HG03103 (cell line): ENCODE data around the gene PPY.
"Not testable (repeated sequence)": the region's sequence is repeated elsewhere in the genome, so short reads cannot be mapped to it uniquely, and the experiment has no call there.

ENCODE experiments used
- ATAC-seq: cut with Tn5 transposase; IDR thresholded peaks from one replicate; pipeline ENCODE4 v1.9.1; 2021; ENCODE audit warnings: low read depth; ENCODE audit not compliant: unreplicated experiment

PPY gene

GRCh38 chr17:43967251-43967875 is 25.1 kb upstream of the PPY start:
- no peak for ATAC-seq

- ATAC-seq, result no peak
Observed at GRCh38 chr17:43966276-43966675, 24.0 kb upstream of the PPY start.

- no peak for ATAC-seq
Observed at GRCh38 chr17:43962479-43962878, 20.2 kb upstream of the PPY start.

GRCh38 chr17:43961954-43962353 is 19.7 kb upstream of the PPY start:
- no peak for ATAC-seq

- ATAC-seq, result not testable (repeated sequence)
Observed at GRCh38 chr17:43961292-43961691, 19.0 kb upstream of the PPY start.

GRCh38 chr17:43958748-43959352 is 16.6 kb upstream of the PPY start:
- ATAC-seq, result no peak

GRCh38 chr17:43956222-43956621 is 13.9 kb upstream of the PPY start:
- ATAC-seq, result no peak

- ATAC-seq, result no peak
Observed at GRCh38 chr17:43953746-43954145, 11.5 kb upstream of the PPY start, which contains the start of gene PYY. Gene PYY, minus strand, starts transcription at chr17:43953940. Its CDS starts 457 bp downstream, at chr17:43953483.

- no peak for ATAC-seq
Observed at GRCh38 chr17:43952724-43953666, 10.7 kb upstream of the PPY start.

GRCh38 chr17:43952351-43952723 is 10.1 kb upstream of the PPY start:
- no peak for ATAC-seq

GRCh38 chr17:43951750-43952149 is 9.5 kb upstream of the PPY start:
- ATAC-seq, result no peak

GRCh38 chr17:43950554-43950953 is 8.3 kb upstream of the PPY start:
- ATAC-seq, result no peak

GRCh38 chr17:43949781-43950180 is 7.5 kb upstream of the PPY start:
- ATAC-seq, result no peak

- ATAC-seq, result no peak
Observed at GRCh38 chr17:43946781-43947180, 4.5 kb upstream of the PPY start.

GRCh38 chr17:43945074-43945829 is 3.0 kb upstream of the PPY start:
- ATAC-seq, result no peak

- no peak for ATAC-seq
Observed at GRCh38 chr17:43940630-43941029, 1.6 kb downstream of the PPY start.

GRCh38 chr17:43939886-43940285 is 2.4 kb downstream of the PPY start:
- no peak for ATAC-seq

- ATAC-seq, result not testable (repeated sequence)
Observed at GRCh38 chr17:43939452-43939851, 2.8 kb downstream of the PPY start.

- ATAC-seq, result no peak
Observed at GRCh38 chr17:43938838-43939182, 3.5 kb downstream of the PPY start.

GRCh38 chr17:43936434-43936833 is 5.8 kb downstream of the PPY start:
- no peak for ATAC-seq

- ATAC-seq, result no peak
Observed at GRCh38 chr17:43935926-43936261, 6.4 kb downstream of the PPY start.
